UCSD-AML1 (cell line): ENCODE results near the gene C20orf141.
A peak's percentile ranks its signal among the peaks of the same experiment; 100 is the strongest.
"Not testable (repeated sequence)": the region's sequence is repeated elsewhere in the genome, so short reads cannot be mapped to it uniquely, and the experiment has no call there.

Experiments
- DNase-seq: peaks from one replicate; lab custom pipeline; 2025; ENCODE audit not compliant: unreplicated experiment; lab: John Stamatoyannopoulos, UW

C20orf141 gene

DNA sequence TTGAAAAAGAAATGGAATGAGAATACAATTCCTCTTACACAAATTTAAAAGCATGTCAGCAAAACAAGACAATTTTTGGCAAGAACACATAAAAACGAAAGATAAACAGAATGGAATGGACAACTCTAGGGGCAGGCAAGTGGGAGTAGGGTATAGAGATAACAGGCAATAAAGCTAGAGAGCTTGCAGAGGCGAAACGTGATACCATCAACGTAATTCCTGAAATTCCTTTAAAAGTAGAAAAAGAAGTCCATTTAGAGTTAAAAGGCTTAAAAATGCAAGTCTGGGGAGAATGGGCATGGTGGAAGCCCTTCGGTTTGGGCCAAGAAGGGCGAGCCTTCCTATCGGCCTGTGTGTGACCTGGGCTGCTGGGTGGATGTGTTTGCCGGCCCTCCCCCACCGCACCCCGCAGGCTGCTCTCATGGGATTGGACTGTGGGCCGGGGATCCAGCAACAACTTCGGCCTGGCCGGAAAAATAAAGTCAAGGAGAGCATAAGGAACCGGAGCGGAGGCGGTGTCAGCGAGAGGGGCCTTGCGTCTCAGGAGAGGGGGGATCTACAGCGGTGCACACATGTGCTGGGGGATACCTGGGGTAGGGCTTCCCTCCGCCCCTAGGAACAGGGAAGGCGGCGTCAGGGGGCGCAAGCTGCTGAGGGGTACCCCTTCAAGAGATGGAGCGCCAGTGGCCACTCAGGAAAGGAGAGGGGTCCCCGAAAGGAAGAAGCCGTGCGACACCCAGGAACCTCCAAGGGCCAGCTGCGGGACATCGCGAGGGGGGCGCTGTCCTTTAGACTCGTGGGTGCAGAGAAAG lies 5.5 kb downstream of the C20orf141 start:
- no peak for DNase-seq

DNA sequence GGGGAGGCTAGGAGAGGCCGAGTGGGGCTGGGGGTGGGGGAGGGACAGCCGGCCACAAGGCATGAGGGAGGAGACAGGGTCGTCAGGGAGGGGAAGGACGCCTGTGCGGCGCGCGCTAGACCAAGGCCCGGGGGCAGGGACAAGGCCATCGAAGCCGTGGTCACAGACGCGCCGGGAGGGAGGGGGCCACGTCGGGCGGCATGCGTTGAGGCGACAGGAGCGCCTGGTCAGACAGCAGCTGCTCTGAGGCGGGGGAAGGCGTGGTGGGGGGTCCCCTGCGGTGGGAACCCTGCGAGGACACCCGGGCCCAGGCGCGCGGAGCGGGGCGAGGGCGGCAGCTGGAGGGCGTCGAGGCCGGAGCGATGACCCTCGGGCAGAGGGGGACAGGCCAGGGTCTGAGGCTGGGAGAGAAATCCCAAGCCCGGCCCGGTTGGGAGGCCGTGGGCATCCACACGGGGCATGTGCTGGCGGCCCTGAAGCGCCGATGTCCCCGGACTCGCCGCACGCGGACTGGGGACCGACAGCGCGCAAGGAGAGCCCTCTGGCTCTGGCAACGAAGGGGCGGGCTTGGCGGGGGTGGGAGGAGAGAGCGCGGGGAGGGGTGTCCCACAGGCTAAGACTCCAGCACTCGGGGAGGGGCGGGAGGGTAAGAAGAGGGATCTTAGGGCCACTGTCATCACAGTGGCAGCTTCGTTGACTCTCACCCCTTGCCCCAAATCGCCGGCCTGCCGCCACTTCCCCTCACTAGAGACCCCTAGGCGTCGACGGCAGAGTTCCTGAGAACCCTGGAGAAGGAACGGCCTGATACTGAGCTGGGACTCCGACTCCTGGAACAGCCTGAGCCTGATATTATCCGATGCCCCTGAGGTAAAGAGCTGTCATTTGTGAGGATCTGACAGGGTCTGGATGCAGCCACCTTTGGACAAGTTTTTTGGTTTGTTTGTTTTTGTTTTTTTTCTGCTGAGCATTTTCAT lies 6.4 kb downstream of the C20orf141 start:
- no peak for DNase-seq

DNA sequence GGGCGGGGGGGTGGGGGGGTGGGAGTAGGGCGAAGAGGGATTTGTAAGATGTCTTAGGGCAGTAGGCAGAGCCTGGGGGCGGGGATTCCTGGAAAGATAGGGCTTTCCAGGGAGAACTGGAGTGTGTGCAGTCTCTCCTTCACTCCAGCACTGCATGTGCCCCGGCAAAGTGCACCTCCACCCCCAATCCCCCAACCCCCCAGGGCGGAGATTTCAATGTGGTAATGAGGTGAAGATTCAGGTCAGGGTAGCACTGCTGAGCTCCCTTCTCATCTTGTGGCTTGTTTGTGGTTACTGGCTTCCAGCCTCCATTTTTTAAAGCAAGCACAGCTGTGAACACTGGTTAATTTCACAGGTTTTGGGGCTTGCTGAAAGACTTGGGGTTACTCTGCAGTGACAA lies 7.3 kb downstream of the C20orf141 start:
- DNase-seq: no peak

DNA sequence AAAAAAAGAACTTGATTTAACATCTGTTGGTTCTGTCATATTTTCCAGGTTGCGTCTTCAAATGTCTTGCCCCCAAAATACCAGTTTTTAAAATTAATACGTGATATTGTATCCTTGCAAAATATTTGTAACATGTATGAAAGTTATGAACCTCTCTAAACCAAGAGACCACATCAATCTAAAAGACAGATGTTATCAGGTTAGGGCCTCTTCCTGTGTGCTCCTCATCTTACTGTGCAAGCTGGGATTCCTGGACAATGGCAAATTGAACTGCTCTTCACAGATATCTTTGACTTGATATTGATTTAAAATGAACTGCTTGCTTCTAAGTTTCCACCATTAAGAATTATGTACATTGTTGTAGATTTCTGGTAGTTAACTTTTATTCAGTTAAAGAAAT lies 11.0 kb downstream of the C20orf141 start:
- DNase-seq: no peak

DNA sequence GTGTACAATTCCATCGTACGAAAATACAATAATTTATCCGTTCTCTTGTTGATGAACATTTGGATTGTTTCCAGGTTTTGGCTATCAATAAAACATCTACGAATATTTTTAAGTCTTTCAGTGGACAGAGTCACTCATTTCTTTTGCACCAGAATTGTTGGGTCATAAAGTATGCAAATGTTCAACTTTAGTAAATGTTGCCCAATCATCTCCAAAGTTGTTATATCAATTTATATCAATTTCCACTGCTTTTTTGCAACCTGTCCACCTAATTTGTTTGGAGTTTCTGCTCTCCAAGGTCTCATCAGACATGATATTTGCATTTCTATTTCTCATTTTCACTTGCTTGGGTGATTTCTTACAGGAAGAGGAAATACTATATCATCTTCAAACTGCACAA lies 11.9 kb downstream of the C20orf141 start:
- no peak for DNase-seq

DNA sequence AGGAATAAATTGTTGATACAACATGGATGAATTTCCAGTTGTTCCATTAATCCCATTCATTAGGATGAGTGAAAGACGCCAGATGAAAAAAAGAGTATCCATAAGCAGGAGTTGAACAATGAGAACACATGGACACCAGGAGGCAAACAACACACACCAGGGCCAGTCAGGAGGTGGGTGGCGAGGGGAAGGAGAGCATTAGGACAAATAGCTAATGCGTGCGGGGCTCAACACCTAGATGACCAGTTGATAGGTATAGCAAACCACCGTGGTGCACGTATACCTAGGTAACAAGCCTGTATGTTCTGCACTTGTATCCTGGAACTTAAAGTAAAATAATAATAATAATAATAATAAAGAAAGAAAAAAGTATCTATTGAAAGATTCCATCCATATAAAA lies 14.6 kb downstream of the C20orf141 start:
- DNase-seq: no peak

DNA sequence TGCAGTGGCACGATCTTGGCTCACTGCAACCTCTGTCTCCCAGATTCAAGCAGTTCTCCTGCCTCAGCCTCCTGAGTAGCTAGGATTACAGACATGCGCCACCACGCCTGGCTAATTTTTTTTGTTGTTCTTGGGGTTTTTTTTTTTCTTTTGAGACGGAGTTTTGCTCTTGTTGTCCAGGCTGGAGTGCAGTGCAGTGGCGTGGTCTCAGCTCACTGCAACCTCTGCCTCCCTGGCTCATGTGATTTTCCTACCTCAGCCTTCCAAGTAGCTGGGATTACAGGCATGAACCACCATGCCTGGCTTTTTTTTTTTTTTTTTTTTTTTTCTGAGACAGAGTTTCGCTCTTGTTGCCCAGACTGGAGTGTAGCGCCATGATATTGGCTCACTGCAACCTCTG lies 16.4 kb downstream of the C20orf141 start:
- DNase-seq: not testable (repeated sequence)

DNA sequence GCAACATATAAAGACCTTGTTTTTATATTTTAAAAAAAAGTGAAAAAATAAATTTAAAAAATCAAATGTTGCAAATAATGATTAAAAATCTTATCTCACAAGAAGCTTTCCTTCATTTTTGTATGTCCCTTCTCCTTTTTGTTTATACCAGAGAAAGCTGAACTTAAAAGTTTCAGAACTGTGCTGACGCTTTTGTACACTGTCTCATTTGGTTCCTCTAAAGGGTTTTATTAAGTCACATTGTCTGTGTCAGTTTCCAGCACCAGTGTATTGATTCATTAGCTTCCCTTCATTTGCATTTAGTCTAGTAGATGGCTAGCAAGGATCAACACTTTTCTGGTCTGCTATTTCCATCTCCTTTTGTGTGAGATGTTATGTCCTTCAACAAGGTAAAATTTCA lies 19.0 kb downstream of the C20orf141 start:
- no peak for DNase-seq

DNA sequence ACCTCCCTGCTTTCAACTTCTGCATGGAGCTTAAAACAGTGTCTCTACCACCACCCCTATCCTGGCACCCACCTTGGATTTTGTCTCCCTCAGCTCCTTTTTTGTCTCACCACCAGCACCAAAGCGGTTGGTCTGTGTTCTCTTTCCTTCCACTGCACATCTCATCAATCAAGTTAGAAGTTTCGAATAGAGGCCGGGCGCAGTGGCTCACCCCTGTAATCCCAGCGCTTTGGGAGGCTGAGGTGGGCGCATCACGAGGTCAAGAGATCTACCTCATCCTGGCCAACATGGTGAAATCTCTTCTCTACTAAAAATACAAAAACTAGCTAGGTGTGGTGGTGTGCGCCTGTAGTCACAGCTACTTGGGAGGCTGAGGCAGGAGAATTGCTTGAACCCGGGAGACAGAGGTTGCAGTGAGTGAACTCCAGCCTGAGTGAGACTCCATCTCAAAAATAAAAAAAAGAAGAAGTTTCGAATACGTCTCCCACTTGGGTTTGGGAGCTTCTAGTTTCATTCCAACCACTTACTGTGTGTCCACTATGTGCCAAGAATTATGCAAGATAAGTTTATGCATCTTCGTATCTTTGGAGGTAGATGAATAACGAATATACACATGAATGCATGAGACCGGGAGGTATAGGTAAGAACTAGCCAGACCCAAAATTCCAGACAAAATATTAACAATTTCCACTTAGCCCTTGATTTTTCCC lies 19.8 kb downstream of the C20orf141 start:
- no peak for DNase-seq

DNA sequence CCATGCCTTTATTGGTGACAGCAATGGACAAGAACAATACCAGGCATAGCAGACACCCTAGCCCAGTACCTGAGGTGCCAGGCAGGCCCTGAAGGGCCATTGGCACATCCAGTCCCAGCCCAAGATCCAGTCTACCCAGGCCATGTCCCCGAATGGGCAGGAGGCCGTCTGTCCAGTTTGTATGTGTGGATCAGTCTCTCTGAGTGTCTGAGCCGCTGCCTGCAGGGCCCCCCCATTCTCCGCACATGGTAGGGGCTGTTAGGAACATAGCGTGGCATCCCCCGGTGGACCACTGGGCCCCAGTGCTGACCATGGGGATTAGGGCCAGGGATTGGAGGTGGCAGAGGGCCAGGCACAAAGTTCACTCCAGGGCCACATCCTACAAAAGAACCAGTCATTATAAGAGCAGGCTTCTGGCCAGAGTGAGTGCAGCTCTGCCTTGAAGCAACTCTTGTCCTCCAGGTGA lies 20.6 kb downstream of the C20orf141 start:
- no peak for DNase-seq

DNA sequence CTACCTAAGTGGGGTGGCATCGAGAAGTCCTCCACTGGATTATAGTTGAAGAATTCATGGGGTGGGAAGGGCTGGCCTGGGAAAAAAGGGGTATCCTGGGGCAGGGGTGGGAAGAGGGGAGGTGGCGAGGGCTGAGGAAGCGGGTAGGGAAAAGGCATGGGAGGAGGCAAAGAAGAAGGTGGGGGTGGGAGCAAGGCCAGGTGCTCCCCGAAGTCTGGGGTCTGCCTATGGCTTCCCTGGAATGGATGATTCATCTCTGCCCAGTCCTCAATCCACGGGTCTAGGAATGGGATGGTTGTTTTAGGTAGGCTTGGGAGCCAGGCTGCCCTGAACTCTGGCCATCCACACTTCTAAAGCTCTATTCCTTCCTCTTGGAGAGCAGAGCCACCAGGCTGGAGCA lies 21.2 kb downstream of the C20orf141 start:
- no peak for DNase-seq

DNA sequence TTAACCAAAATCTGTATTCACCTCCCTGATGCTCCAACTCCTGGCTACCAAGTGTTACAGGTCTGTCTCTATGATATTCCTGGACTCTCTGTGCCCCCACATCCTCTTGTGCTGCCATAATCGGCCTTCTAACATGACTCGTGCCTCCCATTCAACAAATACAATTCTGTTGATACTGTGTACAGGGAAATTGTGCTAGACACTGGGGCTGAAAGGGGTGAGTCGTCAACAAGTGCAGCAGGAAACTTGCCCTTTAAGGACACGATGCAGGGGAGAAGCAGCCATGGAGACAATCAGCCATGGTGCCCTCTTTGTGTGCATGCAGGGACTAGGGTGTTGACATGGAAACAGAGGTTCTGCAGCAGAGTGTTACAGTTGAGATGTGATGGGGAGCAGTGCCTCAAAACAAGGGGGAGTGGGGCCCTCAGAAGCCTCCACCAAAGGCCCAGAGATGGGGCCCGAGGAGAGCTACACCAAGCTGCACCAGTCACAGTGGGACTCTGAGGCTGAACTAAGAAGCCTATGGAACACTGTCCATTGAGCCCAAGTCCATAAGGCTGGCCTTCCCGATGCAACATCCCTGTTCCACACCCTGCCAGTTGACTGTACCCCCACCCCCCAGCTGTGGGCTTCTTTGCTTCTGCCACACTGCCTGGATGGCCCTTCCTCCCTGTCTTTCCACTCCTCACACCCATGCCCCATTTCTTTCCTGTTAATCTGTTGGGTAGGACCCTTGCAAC lies 22.6 kb downstream of the C20orf141 start:
- DNase-seq: no peak

DNA sequence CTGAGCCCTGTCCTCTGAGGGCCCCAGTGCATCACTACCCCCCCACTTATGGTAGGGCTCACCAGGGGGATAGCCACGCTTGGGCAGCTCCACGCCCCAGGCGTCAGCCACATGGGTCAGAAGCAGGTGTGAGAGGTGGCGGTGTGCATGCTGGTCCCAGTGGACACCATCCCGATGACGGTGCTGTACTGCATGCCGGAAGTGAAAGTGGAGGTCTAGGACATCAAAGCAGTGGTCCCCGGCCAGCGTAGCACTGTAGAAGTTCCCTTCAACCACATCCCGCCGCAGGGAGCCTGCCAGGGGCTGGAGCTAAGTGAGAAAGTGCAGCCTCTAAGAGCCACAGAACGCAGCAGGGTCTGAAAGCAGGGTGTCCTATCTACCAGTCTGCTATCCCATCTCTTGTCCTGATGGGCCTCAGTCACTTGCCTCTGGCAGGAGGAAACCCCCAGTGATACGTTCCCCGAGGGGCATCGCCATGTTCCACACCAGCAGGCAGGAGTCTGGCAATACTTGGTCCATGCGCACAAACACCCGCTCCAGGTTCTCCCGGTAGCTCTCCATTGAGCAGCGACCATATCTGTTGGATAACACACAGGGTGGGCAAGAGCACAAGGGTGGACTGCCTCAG lies 23.5 kb downstream of the C20orf141 start:
- DNase-seq: no peak

DNA sequence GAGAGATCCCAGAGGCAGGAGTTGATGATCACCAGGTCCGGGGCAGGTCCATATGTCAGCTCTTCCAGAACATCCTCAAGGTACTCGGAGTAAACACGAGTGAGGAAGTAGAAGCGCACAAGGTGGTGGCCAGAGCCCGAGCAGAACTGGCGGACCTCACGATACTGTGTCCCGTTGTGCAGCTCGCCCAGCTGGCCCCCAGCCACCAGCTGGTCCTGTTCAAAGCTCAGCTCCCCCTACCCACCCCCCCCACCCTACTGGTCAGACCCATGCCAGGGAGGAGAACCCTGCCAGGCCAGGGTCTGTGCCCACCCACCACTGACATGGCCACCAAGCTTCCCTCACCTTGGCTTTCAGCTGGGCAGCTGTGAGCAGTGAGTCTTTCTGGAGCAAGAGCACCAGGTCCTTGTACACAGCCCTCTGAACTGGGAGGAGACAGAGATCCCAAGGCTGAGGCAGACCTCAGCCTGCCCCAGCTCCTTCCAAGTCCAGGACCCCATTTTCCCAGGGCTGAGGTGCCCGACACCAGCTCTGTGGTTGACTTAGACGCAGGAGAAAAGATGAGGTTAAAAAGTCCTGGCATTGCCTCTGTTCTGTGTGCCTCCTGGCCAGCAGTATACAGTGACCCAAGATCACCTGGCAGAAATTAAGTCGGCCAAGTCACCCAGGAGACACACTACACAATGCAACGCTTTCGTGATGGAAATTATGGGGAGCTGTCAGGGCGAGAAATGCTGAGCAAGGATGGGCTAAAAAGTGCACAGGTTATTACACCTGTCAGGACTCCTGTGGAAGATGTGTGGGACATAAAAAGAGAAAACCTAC lies 24.3 kb downstream of the C20orf141 start:
- no peak for DNase-seq

DNA sequence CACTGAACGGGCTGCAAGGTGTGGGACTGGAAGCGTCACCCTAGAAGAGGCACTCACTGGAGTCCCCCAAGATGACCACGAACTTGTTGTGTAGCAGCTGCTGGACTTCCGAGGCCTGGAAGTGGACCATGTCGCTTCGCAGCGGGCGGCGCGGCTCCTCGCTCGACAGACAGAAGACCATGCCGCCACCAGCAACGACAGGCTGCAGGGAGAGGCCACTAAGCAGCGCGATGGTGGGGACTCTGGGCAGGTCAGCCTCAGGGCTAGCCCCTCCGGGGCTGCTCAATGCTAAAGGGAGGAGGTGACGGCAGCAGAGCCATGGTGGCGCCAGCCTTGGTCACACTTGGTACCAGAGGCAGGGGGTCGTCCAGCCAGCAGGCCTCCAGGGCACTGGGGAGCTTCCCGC lies 24.9 kb downstream of the C20orf141 start:
- no peak for DNase-seq

DNA sequence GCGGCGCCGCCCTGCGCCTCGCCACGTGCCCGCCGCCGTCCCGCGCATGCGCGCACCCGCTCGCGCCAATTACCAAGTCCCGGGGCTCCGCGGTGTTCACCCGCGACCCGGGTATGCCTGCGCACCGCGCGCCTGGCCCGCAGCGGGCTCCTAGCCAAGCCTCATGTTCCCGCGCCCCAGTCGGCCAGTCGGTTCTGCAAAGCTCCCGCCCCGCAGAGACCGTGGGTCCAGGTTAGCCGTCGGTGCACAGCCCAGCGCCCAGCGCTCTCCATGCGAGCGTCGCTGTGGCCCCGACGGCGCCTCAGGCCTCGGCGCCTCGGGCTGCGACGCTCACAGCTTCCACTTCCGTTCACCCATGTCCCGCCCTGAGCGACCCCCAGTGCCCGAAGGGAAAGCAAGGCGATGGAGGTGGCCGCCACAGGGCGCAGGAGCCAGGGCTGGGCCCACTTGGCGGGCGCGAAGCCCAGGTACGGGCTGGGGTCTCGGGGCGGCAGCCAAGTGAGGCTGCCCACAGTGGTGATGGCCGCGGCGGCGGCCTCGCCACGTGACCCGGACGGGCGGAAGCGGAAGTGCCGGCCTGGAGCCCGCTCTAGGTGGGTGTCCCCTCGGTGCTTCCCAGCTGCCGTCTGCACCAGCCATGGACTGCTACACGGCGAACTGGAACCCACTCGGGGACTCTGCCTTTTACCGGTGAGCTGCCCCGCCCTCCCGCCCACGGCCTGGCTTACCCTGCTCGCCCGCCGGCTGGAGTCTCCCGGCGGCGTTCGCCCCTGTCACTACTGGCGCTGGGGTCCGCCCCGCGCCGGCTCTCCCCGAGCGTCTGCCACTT lies 25.6 kb downstream of the C20orf141 start, which contains the start of the genes PCED1A and VPS16:
PCED1A (minus strand) TSS at position 518 of the 829 bp plus-strand sequence. CDS start 743 bp downstream, outside the sequence.
VPS16 (plus strand) TSS at position 608 of the 829 bp plus-strand sequence; CDS start at position 638, 30 bp downstream.
- DNase-seq: peak; percentile 86

DNA sequence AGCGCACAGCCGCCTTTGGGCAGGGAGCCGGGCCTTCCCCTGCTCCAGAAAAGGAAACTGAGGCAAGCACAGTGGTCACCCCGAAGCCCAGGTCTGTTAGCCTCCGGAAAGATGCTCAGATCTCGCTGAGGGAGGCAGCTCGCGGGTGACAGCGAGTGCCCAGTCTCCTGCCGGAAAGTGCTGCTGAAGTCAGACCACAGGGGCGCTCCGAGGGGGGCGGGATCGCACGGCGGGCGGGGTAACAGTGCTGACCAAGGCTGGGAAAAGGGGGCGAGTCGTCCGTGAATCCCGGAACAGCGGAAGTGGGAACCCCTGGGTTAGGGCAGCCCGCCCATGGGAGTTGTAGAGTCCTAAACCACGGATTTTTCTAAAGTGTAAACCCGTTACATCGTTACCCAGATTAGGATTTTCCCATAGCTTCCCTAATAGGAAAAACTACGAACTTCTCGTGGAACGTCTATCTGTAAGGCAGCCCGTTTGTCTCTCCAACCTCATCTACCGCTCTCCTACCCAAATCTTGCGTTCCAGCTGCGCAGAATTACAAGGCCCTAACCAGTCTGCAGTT lies 26.3 kb downstream of the C20orf141 start:
- DNase-seq: peak; percentile 57

DNA sequence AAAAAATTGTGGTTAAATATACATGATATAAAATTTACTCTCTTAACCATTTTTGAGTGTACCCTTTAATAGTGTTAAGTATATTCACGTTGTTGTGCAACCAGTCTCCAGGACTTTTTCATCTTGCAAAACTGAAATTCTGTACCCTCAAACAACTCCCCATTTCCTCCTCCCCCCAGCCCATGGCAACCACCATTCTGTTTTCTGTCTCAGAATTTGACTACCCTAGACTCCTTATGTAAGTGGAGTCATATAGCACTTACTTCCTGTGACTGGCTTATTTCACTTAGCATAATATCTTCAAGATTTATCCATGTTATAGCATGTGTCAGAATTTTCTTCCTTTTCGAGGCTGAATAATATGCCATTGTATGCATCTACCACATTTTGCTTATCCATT lies 30.8 kb downstream of the C20orf141 start:
- DNase-seq: no peak
